Immature natural killer cell (primary cell): ENCODE results near the gene ACMSD. TPM values are rescaled to one million over a fixed set of nuclear protein-coding genes. Genes with fewer than 3 reads are reported as not detected.
"Not testable (repeated sequence)": the region's sequence is repeated elsewhere in the genome, so short reads cannot be mapped to it uniquely, and the experiment has no call there.

ENCODE experiments used
- DNase-seq, 3 donors: peaks; one replicate each; pipeline ENCODE4 v3.0.0; 2022; ENCODE audit warnings: mixed read lengths in 1 of 3
- H3K27ac Mint-ChIP-seq, 6 donors: one replicate each; pipeline ENCODE4 v1.8.0; 2020; ENCODE audit warnings: mixed read lengths in 6 of 6, mild to moderate bottlenecking in 5 of 6, inconsistent platforms in 4 of 6, moderate library complexity in 3 of 6
- H3K27me3 Mint-ChIP-seq, 3 donors: one replicate each; pipeline ENCODE4 v1.8.0; 2020 to 2021; ENCODE audit warnings: low read depth in 3 of 3, mild to moderate bottlenecking in 3 of 3, mixed read lengths in 3 of 3, moderate library complexity in 3 of 3, inconsistent platforms in 1 of 3
- H3K36me3 Mint-ChIP-seq, 3 donors: one replicate each; pipeline ENCODE4 v1.8.0; 2020; ENCODE audit warnings: mixed read lengths in 3 of 3, inconsistent platforms in 2 of 3, mild to moderate bottlenecking in 2 of 3
- H3K4me1 Mint-ChIP-seq, 2 donors: one replicate each; pipeline ENCODE4 v1.8.0; 2020; ENCODE audit warnings: inconsistent platforms in 2 of 2, mild to moderate bottlenecking in 2 of 2, mixed read lengths in 2 of 2, moderate library complexity in 1 of 2
- H3K4me3 Mint-ChIP-seq, 5 donors: one replicate each; pipeline ENCODE4 v1.8.0; 2020; ENCODE audit warnings: mild to moderate bottlenecking in 5 of 5, mixed read lengths in 5 of 5, inconsistent platforms in 3 of 5, moderate library complexity in 3 of 5
- H3K9me3 Mint-ChIP-seq, 6 donors: one replicate each; pipeline ENCODE4 v1.8.0; 2020; ENCODE audit warnings: mild to moderate bottlenecking in 6 of 6, mixed read lengths in 6 of 6, inconsistent platforms in 4 of 6, moderate library complexity in 3 of 6
- polyA plus RNA-seq, 3 donors: library from polyadenylated mRNA; unstranded; fragments of 300-500 nt; fragmentation: Illumina TruSeq; gene quantifications; one replicate each; pipeline ENCODE4 v1.2.3, GENCODE V29; 2021

The ACMSD gene
- polyA plus RNA-seq, 3 donors from 2014 or later = not detected

- H3K4me3 Mint-ChIP-seq, H3K27me3 Mint-ChIP-seq, H3K27ac Mint-ChIP-seq, DNase-seq, H3K36me3 Mint-ChIP-seq, H3K4me1 Mint-ChIP-seq, H3K9me3 Mint-ChIP-seq: not testable (repeated sequence)
Measured at GRCh38 chr2:134825716-134826115, 12.7 kb upstream of the ACMSD start.

GRCh38 chr2:134835471-134835870 is 2.9 kb upstream of the ACMSD start:
- DNase-seq = no peak
- H3K27me3 Mint-ChIP-seq = peaks cover 0 to 5% (median 2%) of the 10 kb centered on the region in 3 donors
- H3K36me3 Mint-ChIP-seq = peaks cover 0 to 3% (median 0%) of the 10 kb centered on the region in 3 donors
- H3K4me3 Mint-ChIP-seq = no peak overlapping the region
- no peaks in the 10 kb centered on the region for H3K4me1 Mint-ChIP-seq
- no peak overlapping the region for H3K27ac Mint-ChIP-seq
- peaks cover 7 to 26% (median 12%) of the 10 kb centered on the region in 6 donors for H3K9me3 Mint-ChIP-seq

- H3K36me3 Mint-ChIP-seq = peaks cover 0 to 3% (median 0%) of the 10 kb centered on the region in 3 donors
- H3K9me3 Mint-ChIP-seq = peaks cover 7 to 22% (median 12%) of the 10 kb centered on the region in 6 donors
- no peak for DNase-seq
- H3K27ac Mint-ChIP-seq = no peak overlapping the region
- H3K4me1 Mint-ChIP-seq = no peaks in the 10 kb centered on the region
- peaks cover 0 to 4% (median 2%) of the 10 kb centered on the region in 3 donors for H3K27me3 Mint-ChIP-seq
- no peak overlapping the region for H3K4me3 Mint-ChIP-seq
Measured at GRCh38 chr2:134836986-134837385, 1.4 kb upstream of the ACMSD start.

- no peak for DNase-seq
- H3K4me3 Mint-ChIP-seq = no peak overlapping the region
- H3K27ac Mint-ChIP-seq = no peak overlapping the region
- peaks cover 4 to 22% (median 11%) of the 10 kb centered on the region in 6 donors for H3K9me3 Mint-ChIP-seq
- H3K27me3 Mint-ChIP-seq = peaks cover 0 to 2% (median 0%) of the 10 kb centered on the region in 3 donors
- H3K36me3 Mint-ChIP-seq = peaks cover 0 to 3% (median 0%) of the 10 kb centered on the region in 3 donors
- no peaks in the 10 kb centered on the region for H3K4me1 Mint-ChIP-seq
Measured at GRCh38 chr2:134839649-134840048, 1.2 kb downstream of the ACMSD start.

GRCh38 chr2:134842930-134843490 is 4.6 kb downstream of the ACMSD start:
- Mint-ChIP-seq H3K4me1 (no peaks in the 10 kb centered on the region), H3K36me3 (peaks cover 0 to 1% (median 0%) of the 10 kb centered on the region in 3 donors), H3K27ac (no peak overlapping the region), H3K27me3 (no peaks in the 10 kb centered on the region), H3K9me3 (peaks cover 0 to 6% (median 0%) of the 10 kb centered on the region in 6 donors), H3K4me3 (no peak overlapping the region)
- no peak for DNase-seq

- no peaks in the 10 kb centered on the region for H3K4me1 Mint-ChIP-seq
- no peak overlapping the region for H3K4me3 Mint-ChIP-seq
- peaks cover 0 to 9% (median 0%) of the 10 kb centered on the region in 3 donors for H3K36me3 Mint-ChIP-seq
- no peaks in the 10 kb centered on the region for H3K27me3 Mint-ChIP-seq
- H3K9me3 Mint-ChIP-seq = peaks cover 0 to 6% (median 0%) of the 10 kb centered on the region in 6 donors
- DNase-seq = no peak
- H3K27ac Mint-ChIP-seq = no peak overlapping the region
Measured at GRCh38 chr2:134843968-134844367, 5.6 kb downstream of the ACMSD start.

- Mint-ChIP-seq H3K4me1 (no peaks in the 10 kb centered on the region), H3K4me3 (no peak overlapping the region), H3K27ac (no peak overlapping the region), H3K9me3 (peaks cover 0 to 6% (median 0%) of the 10 kb centered on the region in 6 donors), H3K36me3 (peaks cover 0 to 17% (median 0%) of the 10 kb centered on the region in 3 donors), H3K27me3 (no peaks in the 10 kb centered on the region)
- no peak for DNase-seq
Measured at GRCh38 chr2:134845028-134845427, 6.6 kb downstream of the ACMSD start.

- Mint-ChIP-seq H3K27ac (no peak overlapping the region), H3K4me1 (no peaks in the 10 kb centered on the region), H3K4me3 (no peak overlapping the region), H3K9me3 (peaks cover 0 to 6% (median 0%) of the 10 kb centered on the region in 6 donors), H3K27me3 (no peaks in the 10 kb centered on the region), H3K36me3 (peaks cover 0 to 17% (median 0%) of the 10 kb centered on the region in 3 donors)
- DNase-seq = no peak
Measured at GRCh38 chr2:134845719-134846118, 7.3 kb downstream of the ACMSD start.

- DNase-seq = no peak
- no peak overlapping the region for H3K27ac Mint-ChIP-seq
- no peak overlapping the region for H3K4me3 Mint-ChIP-seq
- no peaks in the 10 kb centered on the region for H3K4me1 Mint-ChIP-seq
- H3K36me3 Mint-ChIP-seq = peaks cover 0 to 17% (median 0%) of the 10 kb centered on the region in 3 donors
- no peaks in the 10 kb centered on the region for H3K27me3 Mint-ChIP-seq
- peaks cover 0 to 6% (median 0%) of the 10 kb centered on the region in 6 donors for H3K9me3 Mint-ChIP-seq
Measured at GRCh38 chr2:134846213-134846612, 7.8 kb downstream of the ACMSD start.

- peaks cover 0 to 24% (median 0%) of the 10 kb centered on the region in 3 donors for H3K36me3 Mint-ChIP-seq
- H3K4me3 Mint-ChIP-seq, DNase-seq, H3K27me3 Mint-ChIP-seq, H3K4me1 Mint-ChIP-seq, H3K9me3 Mint-ChIP-seq, H3K27ac Mint-ChIP-seq: not testable (repeated sequence)
Measured at GRCh38 chr2:134847582-134847981, 9.2 kb downstream of the ACMSD start.

GRCh38 chr2:134852518-134852917 is 14.1 kb downstream of the ACMSD start:
- H3K9me3 Mint-ChIP-seq = no peaks in the 10 kb centered on the region
- no peak overlapping the region for H3K4me3 Mint-ChIP-seq
- no peaks in the 10 kb centered on the region for H3K4me1 Mint-ChIP-seq
- peaks cover 0 to 24% (median 0%) of the 10 kb centered on the region in 3 donors for H3K36me3 Mint-ChIP-seq
- no peak for DNase-seq
- no peak overlapping the region for H3K27ac Mint-ChIP-seq
- H3K27me3 Mint-ChIP-seq = no peaks in the 10 kb centered on the region

GRCh38 chr2:134855709-134856108 is 17.3 kb downstream of the ACMSD start:
- Mint-ChIP-seq H3K27ac (no peak overlapping the region), H3K27me3 (no peaks in the 10 kb centered on the region), H3K9me3 (no peaks in the 10 kb centered on the region), H3K36me3 (peaks cover 0 to 7% (median 0%) of the 10 kb centered on the region in 3 donors), H3K4me1 (no peaks in the 10 kb centered on the region), H3K4me3 (no peak overlapping the region)
- no peak for DNase-seq

- Mint-ChIP-seq H3K9me3 (no peaks in the 10 kb centered on the region), H3K36me3 (no peaks in the 10 kb centered on the region), H3K4me1 (peaks cover 0 to 8% of the 10 kb centered on the region in 2 donors), H3K27ac (no peak overlapping the region), H3K27me3 (peaks cover 0 to 2% (median 0%) of the 10 kb centered on the region in 3 donors), H3K4me3 (no peak overlapping the region)
- DNase-seq = no peak
Measured at GRCh38 chr2:134858245-134858644, 19.8 kb downstream of the ACMSD start.

- H3K36me3 Mint-ChIP-seq = peaks cover 0 to 6% (median 5%) of the 10 kb centered on the region in 3 donors
- no peak overlapping the region for H3K4me3 Mint-ChIP-seq
- no peak for DNase-seq
- no peak overlapping the region for H3K27ac Mint-ChIP-seq
- no peaks in the 10 kb centered on the region for H3K9me3 Mint-ChIP-seq
- peaks cover 0 to 2% (median 0%) of the 10 kb centered on the region in 3 donors for H3K27me3 Mint-ChIP-seq
- H3K4me1 Mint-ChIP-seq = peaks cover 0 to 8% of the 10 kb centered on the region in 2 donors
Measured at GRCh38 chr2:134861173-134861572, 22.8 kb downstream of the ACMSD start.

- Mint-ChIP-seq H3K36me3 (peaks cover 0 to 10% (median 5%) of the 10 kb centered on the region in 3 donors), H3K4me1 (peaks cover 0 to 8% of the 10 kb centered on the region in 2 donors), H3K4me3 (no peak overlapping the region), H3K27ac (no peak overlapping the region), H3K9me3 (no peaks in the 10 kb centered on the region), H3K27me3 (peaks cover 0 to 2% (median 0%) of the 10 kb centered on the region in 3 donors)
- no peak for DNase-seq
Measured at GRCh38 chr2:134862069-134862468, 23.7 kb downstream of the ACMSD start.
